Subcutaneous adipose tissue (tissue), 4 donors: ENCODE data around the gene RAD51B. TPM values are rescaled to one million over a fixed set of nuclear protein-coding genes. Genes with fewer than 3 reads are reported as not detected.

Source experiments
- CTCF ChIP-seq: fragments of 450-650 bp; IDR thresholded peaks from one replicate; pipeline ENCODE4 v1.5.1; 2016; ENCODE audit warnings: low read depth, mild to moderate bottlenecking, control low read depth, antibody characterized with exemption, moderate library complexity
- total RNA-seq, 4 donors: library from RNA; depleted of rRNA; stranded (reverse); fragments of >200 nt; gene quantifications; one replicate each; pipeline ENCODE4 v1.1.0, GENCODE V29; 2016

Gene RAD51B
- total RNA-seq, 4 donors from 2014 or later: 9.7 to 24.1 (median 16.7) TPM

DNA sequence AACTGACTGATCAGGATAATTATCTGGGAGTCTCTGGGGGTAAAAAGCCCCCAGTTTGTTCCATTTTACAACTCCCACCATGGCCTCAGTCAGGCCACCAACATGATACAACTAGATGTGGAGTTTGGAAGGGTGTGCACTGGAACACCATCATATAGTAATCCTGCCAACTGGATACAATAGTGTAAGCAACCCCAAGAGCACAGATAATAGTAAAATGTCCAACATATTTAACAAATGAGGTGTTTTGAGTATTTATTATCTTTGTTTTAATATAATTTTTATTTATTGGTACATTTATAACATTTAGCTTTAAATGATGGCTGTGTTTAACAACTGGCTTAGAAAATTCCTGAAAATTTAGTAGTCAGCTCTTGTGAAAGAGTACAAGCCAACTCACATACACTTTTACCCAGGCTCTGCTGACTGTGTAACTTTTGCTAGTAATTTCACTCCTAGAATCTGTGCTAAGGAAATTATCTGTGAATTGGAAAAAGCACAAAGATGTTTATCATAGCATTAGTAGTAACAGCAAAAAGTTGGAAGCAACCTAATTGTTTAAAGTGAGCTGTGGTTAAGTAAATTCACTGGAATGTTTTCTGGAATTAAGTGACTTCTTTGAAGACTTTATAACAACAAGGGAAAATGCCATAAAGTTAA is 196.8 kb downstream of the RAD51B start:
- TF ChIP-seq CTCF: no peak

GRCh38 chr14:68018598-68018997 is 199.0 kb downstream of the RAD51B start:
- TF ChIP-seq CTCF: no peak

- no peak for TF ChIP-seq CTCF
Observed at GRCh38 chr14:68020493-68020892, 200.9 kb downstream of the RAD51B start.

- TF ChIP-seq CTCF: no peak
Observed at GRCh38 chr14:68020999-68021663, 201.6 kb downstream of the RAD51B start.

GRCh38 chr14:68027276-68027675 is 207.7 kb downstream of the RAD51B start:
- no peak for TF ChIP-seq CTCF

DNA sequence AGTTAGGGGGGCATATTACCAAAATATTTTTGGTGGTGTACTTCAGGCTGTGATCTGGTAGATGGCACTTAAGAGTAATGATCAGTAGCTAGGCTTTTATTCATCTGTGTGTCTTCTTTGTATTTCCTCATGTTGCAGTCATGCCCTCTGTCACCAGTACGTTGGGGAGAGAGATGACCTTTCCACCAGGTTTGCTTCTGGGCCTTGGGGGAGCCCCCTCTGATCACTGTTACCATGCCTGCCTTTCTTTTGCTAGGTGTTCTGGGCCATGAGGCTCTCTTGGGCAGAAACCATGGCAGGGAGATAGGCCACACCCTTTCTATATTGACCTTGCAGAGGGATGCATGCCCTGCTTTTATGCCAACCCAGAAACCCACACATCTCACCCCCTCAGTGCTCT is 208.5 kb downstream of the RAD51B start:
- TF ChIP-seq CTCF: no peak

- no peak for TF ChIP-seq CTCF
Observed at GRCh38 chr14:68032154-68032553, 212.6 kb downstream of the RAD51B start.
